ACC112 (cell line): ENCODE data around the gene KRT73.

Source experiments
- H2AFZ ChIP-seq: fragments of 200-600 bp; sonication (generic); one replicate; pipeline ENCODE4 v1.6.0; 2017; ENCODE audit warnings: antibody characterized with exemption, low read length; ENCODE audit not compliant: unreplicated experiment
- H3K27ac ChIP-seq: fragments of 200-600 bp; sonication (generic); 2 replicates; pipeline ENCODE4 v1.5.1; 2014; ENCODE audit warnings: low read depth, mild to moderate bottlenecking, antibody characterized with exemption, low read length, moderate library complexity
- H3K27me3 ChIP-seq: fragments of 200-600 bp; sonication (generic); 2 replicates; pipeline ENCODE4 v1.6.1; 2014; ENCODE audit warnings: mild to moderate bottlenecking, antibody characterized with exemption, low read length, moderate library complexity, mixed read lengths; ENCODE audit not compliant: insufficient read depth
- H3K36me3 ChIP-seq: fragments of 200-600 bp; sonication (generic); 2 replicates; pipeline ENCODE4 v1.6.1; 2016; ENCODE audit warnings: mild to moderate bottlenecking, antibody characterized with exemption, low read length, moderate library complexity, mixed read lengths; ENCODE audit not compliant: insufficient read depth
- H3K4me1 ChIP-seq: fragments of 200-600 bp; sonication (generic); one replicate; pipeline ENCODE4 v1.6.1; 2016; ENCODE audit warnings: low read length, mixed read lengths; ENCODE audit not compliant: insufficient read depth, unreplicated experiment, control insufficient read depth
- H3K4me3 ChIP-seq: fragments of 200-600 bp; sonication (generic); 2 replicates; pipeline ENCODE4 v1.5.1; 2014; ENCODE audit warnings: mild to moderate bottlenecking, low read depth, low read length
- H3K79me2 ChIP-seq: fragments of 200-600 bp; sonication (generic); one replicate; pipeline ENCODE4 v1.6.0; 2016; ENCODE audit warnings: low read length; ENCODE audit not compliant: control insufficient read depth, unreplicated experiment, insufficient read depth

KRT73 gene

GRCh38 chr12:52618866-52619265 is 507 bp upstream of the KRT73 start:
- H2AFZ ChIP-seq, result no peak overlapping the region
- no peaks in the 10 kb centered on the region for H3K4me1 ChIP-seq
- H3K36me3 ChIP-seq, result no peaks in the 10 kb centered on the region
- peaks cover 92% of the 10 kb centered on the region for H3K27me3 ChIP-seq
- no peak overlapping the region for H3K4me3 ChIP-seq
- no peak overlapping the region for H3K27ac ChIP-seq
- H3K79me2 ChIP-seq, result no peaks in the 10 kb centered on the region

GRCh38 chr12:52617403-52617785 is 965 bp downstream of the KRT73 start:
- Histone ChIP-seq H3K36me3 (no peaks in the 10 kb centered on the region), H3K27me3 (peaks cover 94% of the 10 kb centered on the region), H2AFZ (no peak overlapping the region), H3K27ac (no peak overlapping the region), H3K79me2 (no peaks in the 10 kb centered on the region), H3K4me1 (no peaks in the 10 kb centered on the region), H3K4me3 (no peak overlapping the region)

GRCh38 chr12:52616680-52617402 is 1.5 kb downstream of the KRT73 start:
- Histone ChIP-seq H2AFZ (no peak overlapping the region), H3K36me3 (no peaks in the 10 kb centered on the region), H3K27me3 (peaks cover 95% of the 10 kb centered on the region), H3K27ac (no peak overlapping the region), H3K4me1 (no peaks in the 10 kb centered on the region), H3K79me2 (no peaks in the 10 kb centered on the region), H3K4me3 (no peak overlapping the region)

- Histone ChIP-seq H3K79me2 (no peaks in the 10 kb centered on the region), H2AFZ (no peak overlapping the region), H3K27me3 (peaks cover 95% of the 10 kb centered on the region), H3K4me3 (no peak overlapping the region), H3K4me1 (no peaks in the 10 kb centered on the region), H3K27ac (no peak overlapping the region), H3K36me3 (no peaks in the 10 kb centered on the region)
Measured at GRCh38 chr12:52615912-52616311, 2.4 kb downstream of the KRT73 start.

GRCh38 chr12:52615208-52615868 is 3.0 kb downstream of the KRT73 start:
- Histone ChIP-seq H3K79me2 (no peaks in the 10 kb centered on the region), H3K27me3 (peaks cover 94% of the 10 kb centered on the region), H3K4me3 (no peak overlapping the region), H3K27ac (no peak overlapping the region), H3K36me3 (no peaks in the 10 kb centered on the region), H3K4me1 (no peaks in the 10 kb centered on the region), H2AFZ (no peak overlapping the region)

GRCh38 chr12:52614381-52615207 is 3.8 kb downstream of the KRT73 start:
- Histone ChIP-seq H3K79me2 (no peaks in the 10 kb centered on the region), H3K27ac (no peak overlapping the region), H3K4me3 (no peak overlapping the region), H2AFZ (no peak overlapping the region), H3K27me3 (peaks cover 96% of the 10 kb centered on the region), H3K4me1 (no peaks in the 10 kb centered on the region), H3K36me3 (no peaks in the 10 kb centered on the region)

- Histone ChIP-seq H3K4me1 (no peaks in the 10 kb centered on the region), H3K27me3 (peaks cover 96% of the 10 kb centered on the region), H3K27ac (no peak overlapping the region), H3K4me3 (no peak overlapping the region), H3K79me2 (no peaks in the 10 kb centered on the region), H3K36me3 (no peaks in the 10 kb centered on the region), H2AFZ (no peak overlapping the region)
Measured at GRCh38 chr12:52613384-52614030, 4.9 kb downstream of the KRT73 start.

GRCh38 chr12:52612431-52613383 is 5.7 kb downstream of the KRT73 start:
- Histone ChIP-seq H3K4me1 (no peaks in the 10 kb centered on the region), H3K36me3 (no peaks in the 10 kb centered on the region), H2AFZ (no peak overlapping the region), H3K79me2 (no peaks in the 10 kb centered on the region), H3K27me3 (peaks cover 96% of the 10 kb centered on the region), H3K4me3 (no peak overlapping the region), H3K27ac (no peak overlapping the region)

- no peaks in the 10 kb centered on the region for H3K36me3 ChIP-seq
- no peak overlapping the region for H3K27ac ChIP-seq
- H3K4me1 ChIP-seq, result no peaks in the 10 kb centered on the region
- H3K4me3 ChIP-seq, result no peak overlapping the region
- H2AFZ ChIP-seq, result no peak overlapping the region
- H3K79me2 ChIP-seq, result no peaks in the 10 kb centered on the region
- peaks cover 97% of the 10 kb centered on the region for H3K27me3 ChIP-seq
Measured at GRCh38 chr12:52611080-52611468, 7.3 kb downstream of the KRT73 start.
